Stimulated activated CD8-positive, alpha-beta memory T cell treated with anti-CD3 and anti-CD28 coated beads, Interleukin-7, amount 100 ng/mL, for 24 hours (primary cell): ENCODE results near the gene MBD6.
"Not testable (repeated sequence)": the region's sequence is repeated elsewhere in the genome, so short reads cannot be mapped to it uniquely, and the experiment has no call there.

Source experiments
- DNase-seq: peaks from one replicate; pipeline ENCODE4 v3.0.0-alpha.2; 2020; ENCODE audit warnings: low read depth

Gene MBD6

GRCh38 chr12:57550641-57551549, 28.3 kb downstream of the MBD6 start:
- DNase-seq: no peak

- DNase-seq: no peak
Measured at GRCh38 chr12:57551637-57552305, 29.1 kb downstream of the MBD6 start.

DNA sequence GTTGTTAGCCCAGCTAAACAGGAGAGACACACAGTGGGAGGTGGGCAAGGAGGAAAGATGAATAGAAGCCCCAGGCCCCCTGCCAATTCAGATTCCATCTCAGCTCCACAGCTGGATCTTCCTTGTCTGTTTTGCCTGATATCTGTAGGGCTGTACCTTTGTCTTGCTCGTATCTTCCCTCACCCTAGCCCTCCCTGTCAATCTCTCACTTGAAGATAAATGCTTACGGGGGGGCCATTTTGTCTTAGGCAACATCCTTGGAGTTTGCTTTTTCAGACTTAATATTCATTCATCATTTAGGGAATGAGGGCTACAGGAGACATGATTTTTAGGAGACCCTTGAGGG, 29.7 kb downstream of the MBD6 start:
- no peak for DNase-seq

DNA sequence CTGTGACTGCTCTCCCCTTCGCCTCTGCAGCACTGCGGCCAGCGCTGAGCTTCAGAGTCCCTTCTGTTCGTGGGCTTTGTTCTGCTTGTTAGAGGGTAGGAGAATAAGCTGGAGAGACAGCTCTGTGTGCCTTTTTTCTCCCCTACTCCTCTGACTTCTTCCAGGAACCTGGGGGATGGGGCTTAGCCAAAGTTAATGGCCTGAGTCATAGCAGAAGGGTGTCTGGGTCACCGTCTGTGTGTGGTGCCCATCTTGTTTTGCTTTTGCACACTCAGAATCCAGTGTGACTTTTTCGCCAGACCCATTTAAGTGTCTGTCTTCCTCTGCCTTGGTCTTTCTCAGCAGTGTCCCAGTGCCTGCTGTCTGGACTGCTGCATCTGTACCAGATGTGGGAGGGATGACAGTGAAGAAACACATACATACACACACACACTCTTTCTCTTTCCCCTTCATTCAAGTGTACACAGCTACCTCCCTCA, 30.2 kb downstream of the MBD6 start:
- DNase-seq: no peak

GRCh38 chr12:57553343-57554202, 30.9 kb downstream of the MBD6 start:
- DNase-seq: no peak

GRCh38 chr12:57554453-57554852, 31.8 kb downstream of the MBD6 start:
- no peak for DNase-seq

DNA sequence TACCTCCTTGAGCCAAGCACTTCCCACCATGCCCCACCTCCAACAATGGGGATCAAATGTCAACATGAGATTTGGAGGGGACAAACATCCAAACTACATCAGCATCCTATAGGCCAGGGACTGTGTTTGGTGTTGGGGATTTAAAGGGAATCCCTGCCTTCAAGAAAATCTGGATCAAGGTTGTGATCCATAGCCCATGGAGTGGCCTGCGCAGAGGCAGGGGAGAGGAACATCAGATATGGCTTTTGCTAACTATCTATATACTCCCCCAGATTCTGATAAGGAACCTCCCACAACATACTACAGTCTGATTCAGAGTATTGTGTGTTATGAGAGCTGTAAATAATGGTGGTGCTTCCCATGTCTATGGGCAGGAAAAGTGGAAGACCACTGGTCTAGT, 32.3 kb downstream of the MBD6 start:
- no peak for DNase-seq

GRCh38 chr12:57558864-57559263, 36.2 kb downstream of the MBD6 start:
- no peak for DNase-seq

DNA sequence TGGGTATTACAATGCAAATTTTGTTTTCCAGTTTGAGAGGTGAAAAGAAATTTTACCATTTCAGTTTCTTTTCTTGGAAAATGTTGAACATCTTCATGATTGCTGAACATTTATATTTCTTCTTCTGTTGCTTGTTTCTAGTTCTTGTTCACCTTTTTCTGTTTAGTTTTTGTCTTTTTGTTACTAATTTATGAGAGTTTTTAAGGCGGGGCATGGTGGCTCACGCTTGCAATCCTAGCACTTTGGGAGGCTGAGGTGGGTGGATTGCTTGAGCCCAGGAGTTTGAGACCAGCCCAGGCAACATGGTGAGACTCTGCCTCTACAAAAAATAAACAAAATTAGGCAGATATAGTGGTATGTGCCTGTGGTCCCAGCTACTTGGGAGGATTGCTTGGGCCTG, 37.9 kb downstream of the MBD6 start:
- DNase-seq: no peak

DNA sequence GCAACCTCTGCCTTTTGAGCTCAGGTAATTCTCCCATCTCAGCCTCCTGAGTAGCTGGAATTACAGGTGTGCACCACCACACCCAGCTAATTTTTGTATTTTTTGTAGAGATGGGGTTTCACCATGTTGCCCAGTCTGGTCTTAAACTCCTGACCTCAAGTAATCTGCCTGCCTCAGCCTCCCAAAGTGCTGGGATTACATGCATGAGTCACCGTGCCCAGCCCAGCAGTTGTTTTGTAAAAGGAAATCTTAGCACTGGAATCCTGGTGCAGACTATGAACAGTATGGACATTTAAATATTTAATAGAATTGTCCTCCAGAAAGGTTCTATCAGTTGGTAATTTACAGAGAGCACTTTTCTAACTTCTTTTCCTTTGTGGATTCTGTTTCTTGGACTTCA, 38.5 kb downstream of the MBD6 start:
- not testable (repeated sequence) for DNase-seq

GRCh38 chr12:57563358-57563757, 40.7 kb downstream of the MBD6 start:
- DNase-seq: no peak

DNA sequence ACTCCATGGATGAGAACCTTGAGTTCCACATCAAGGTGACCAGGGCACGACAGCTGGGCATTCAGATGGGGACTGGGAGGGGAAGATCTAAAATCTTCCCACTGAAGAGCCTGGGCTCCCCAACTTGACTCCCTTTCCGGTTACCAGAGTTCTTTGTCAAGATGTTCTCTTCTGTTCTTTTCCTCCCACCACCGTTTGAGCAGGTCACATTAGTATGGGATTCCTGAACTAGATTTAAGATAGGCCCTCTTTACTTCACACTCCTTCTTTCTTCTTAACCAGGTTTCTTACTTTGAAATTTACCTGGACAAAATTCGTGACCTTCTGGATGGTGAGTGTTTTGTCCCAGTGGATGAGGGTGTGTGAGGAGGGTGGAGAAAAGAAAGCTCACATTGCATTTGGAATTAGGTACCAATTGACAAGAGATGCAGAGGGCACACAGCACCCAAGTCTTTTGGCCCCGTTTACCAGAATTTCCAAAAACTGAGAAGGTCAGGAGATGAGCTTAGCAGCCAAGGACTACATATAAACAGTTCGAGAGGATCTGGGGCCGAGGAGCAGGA, 41.6 kb downstream of the MBD6 start:
- DNase-seq: no peak

DNA sequence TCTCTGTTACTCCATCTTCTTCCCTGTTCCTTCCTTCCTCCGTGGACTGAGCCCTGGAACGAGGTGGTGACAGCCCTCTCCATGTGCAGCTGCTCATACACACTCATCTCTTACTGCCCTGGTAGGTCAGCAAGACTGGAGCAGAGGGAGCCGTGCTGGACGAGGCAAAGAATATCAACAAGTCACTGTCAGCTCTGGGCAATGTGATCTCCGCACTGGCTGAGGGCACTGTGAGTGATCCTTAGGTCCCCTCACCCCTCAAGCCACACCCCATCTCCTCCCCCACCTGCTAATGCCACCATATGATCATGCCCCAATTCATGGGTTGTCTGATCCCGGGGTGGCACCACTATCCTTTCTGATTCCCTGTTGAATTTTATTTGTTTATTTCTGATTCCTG, 46.2 kb downstream of the MBD6 start:
- no peak for DNase-seq

- no peak for DNase-seq
Measured at GRCh38 chr12:57569858-57570257, 47.2 kb downstream of the MBD6 start.

- not testable (repeated sequence) for DNase-seq
Measured at GRCh38 chr12:57570438-57570837, 47.8 kb downstream of the MBD6 start.

- DNase-seq: no peak
Measured at GRCh38 chr12:57571926-57572762, 49.5 kb downstream of the MBD6 start.

- no peak for DNase-seq
Measured at GRCh38 chr12:57574795-57575194, 52.2 kb downstream of the MBD6 start.

DNA sequence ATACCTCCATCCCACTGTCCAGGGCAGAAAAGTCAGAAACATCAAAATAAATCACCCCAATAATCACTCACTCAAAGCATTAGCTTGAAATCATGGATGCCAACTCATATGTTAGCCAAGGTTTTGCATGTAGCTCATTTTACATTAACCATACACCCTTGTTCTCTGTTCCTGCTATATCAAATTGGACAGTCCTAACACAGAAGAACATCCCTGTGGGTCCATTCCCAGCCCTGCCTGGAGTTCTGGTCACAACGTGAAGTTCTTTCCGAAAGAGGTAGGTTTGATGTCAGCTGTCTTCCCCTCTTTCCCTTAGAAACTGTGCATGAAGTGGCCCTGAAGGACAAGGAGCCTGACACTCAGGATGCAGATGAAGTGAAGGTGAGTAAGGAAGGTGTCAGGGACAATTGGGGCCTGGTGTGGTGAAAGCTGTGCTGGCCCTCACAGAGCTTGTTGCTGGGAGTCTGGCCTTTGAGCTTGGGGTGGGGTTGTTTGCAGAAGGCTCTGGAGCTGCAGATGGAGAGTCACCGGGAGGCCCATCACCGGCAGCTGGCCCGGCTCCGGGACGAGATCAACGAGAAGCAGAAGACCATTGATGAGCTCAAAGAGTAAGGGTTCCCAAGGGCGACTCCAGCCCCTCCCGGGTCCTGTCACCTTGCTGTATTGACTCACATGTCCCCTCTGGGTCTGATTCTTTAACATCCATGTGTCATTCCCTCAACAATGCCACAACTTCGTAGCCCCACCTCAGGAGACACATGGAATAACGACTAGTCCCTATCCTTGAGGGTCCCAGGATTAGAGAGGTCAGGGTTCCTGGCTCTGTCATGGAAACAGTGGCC, 53.4 kb downstream of the MBD6 start:
- no peak for DNase-seq

DNA sequence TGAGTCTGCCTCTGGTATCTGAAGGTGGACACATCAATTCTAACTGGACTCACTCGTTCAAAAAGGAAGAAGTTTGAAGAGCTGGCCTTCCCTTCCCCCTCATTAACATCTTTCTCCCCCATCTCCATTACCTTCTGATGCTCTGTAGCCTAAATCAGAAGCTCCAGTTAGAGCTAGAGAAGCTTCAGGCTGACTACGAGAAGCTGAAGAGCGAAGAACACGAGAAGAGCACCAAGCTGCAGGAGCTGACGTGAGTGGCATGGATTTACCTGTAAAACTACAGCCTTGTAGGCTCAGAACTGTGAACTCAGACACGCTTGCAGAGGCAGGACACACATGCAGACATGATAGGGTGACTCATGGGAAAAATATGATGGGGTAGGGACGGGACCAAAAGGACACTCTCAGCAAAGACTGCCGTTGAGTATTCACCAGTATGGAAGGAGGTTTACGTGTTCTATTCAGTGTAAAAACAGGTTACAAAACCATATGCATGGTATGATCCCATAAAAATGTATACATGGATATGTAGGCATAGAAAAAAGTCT, 54.1 kb downstream of the MBD6 start:
- DNase-seq: no peak
